Measurements from ENCODE around the gene CADPS2.

DNA sequence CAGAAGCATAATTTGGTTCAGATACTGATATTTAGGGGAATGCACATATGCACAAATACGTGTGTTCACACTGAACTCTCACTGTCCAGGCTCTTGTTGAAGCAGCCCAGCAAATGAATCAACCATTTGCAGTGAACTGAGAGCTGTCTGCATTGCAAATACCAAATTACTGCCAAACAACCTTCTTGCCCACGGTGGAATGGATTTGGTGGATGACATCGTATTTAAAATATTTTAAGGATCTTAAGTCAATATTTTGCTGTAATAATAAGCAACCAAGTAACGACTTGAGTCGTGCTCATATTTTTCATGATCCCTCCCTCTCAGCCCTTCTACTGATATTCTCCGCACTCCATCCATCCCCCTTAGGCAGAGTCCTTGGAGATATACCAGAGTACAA lies 473.8 kb downstream of the CADPS2 start:
- no peak for TF ChIP-seq EZH2 (IDR thresholded peaks at IDR 0.05; ENCODE audit: low read length, missing control alignments)
- TF ChIP-seq, protein P1, sequence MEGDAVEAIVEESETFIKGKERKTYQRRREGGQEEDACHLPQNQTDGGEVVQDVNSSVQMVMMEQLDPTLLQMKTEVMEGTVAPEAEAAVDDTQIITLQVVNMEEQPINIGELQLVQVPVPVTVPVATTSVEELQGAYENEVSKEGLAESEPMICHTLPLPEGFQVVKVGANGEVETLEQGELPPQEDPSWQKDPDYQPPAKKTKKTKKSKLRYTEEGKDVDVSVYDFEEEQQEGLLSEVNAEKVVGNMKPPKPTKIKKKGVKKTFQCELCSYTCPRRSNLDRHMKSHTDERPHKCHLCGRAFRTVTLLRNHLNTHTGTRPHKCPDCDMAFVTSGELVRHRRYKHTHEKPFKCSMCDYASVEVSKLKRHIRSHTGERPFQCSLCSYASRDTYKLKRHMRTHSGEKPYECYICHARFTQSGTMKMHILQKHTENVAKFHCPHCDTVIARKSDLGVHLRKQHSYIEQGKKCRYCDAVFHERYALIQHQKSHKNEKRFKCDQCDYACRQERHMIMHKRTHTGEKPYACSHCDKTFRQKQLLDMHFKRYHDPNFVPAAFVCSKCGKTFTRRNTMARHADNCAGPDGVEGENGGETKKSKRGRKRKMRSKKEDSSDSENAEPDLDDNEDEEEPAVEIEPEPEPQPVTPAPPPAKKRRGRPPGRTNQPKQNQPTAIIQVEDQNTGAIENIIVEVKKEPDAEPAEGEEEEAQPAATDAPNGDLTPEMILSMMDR (conservative IDR thresholded peaks at IDR 0.05 in 1 of 2, IDR thresholded peaks at IDR 0.05 in 1 of 2; ENCODE audit: low read depth in 1 of 2, low read length in 2 of 2) = no peak
